Suprapubic skin (tissue), 4 donors: ENCODE data around the gene SFTPB. TPM values are rescaled to one million over a fixed set of nuclear protein-coding genes. Genes with fewer than 3 reads are reported as not detected.

Source experiments
- DNase-seq, 2 donors: peaks; one replicate each; pipeline ENCODE4 v3.0.0-alpha.2; 2019; ENCODE audit warnings: low spot score in 2 of 2
- H3K27ac ChIP-seq: fragments of 200-600 bp; sonication (generic); one replicate; pipeline ENCODE4 v1.5.1; 2019
- H3K27me3 ChIP-seq: fragments of 200-600 bp; sonication (generic); one replicate; pipeline ENCODE4 v1.5.1; 2019
- H3K36me3 ChIP-seq: fragments of 200-600 bp; sonication (generic); one replicate; pipeline ENCODE4 v1.5.1; 2019
- H3K4me1 ChIP-seq: fragments of 200-600 bp; sonication (generic); one replicate; pipeline ENCODE4 v1.5.1; 2019
- H3K4me3 ChIP-seq: fragments of 200-600 bp; sonication (generic); one replicate; pipeline ENCODE4 v1.5.1; 2019; ENCODE audit warnings: mild to moderate bottlenecking
- H3K9me3 ChIP-seq: fragments of 200-600 bp; sonication (generic); one replicate; pipeline ENCODE4 v1.5.1; 2019
- EP300 ChIP-seq: sonication (generic); formaldehyde crosslinking; IDR thresholded peaks from one replicate; pipeline ENCODE4 v1.6.1; 2017; ENCODE audit warnings: antibody characterized with exemption
- POLR2A ChIP-seq, 2 donors: fragments of 450-650 bp; IDR thresholded peaks; one replicate each; pipeline ENCODE4 v1.6.1; 2017; ENCODE audit warnings: antibody characterized with exemption in 2 of 2, mild to moderate bottlenecking in 2 of 2, moderate library complexity in 2 of 2
- POLR2AphosphoS5 ChIP-seq, 3 donors: sonication (generic); formaldehyde crosslinking; IDR thresholded peaks; one replicate each; pipeline ENCODE4 v1.6.1; 2017; ENCODE audit warnings: antibody characterized with exemption in 3 of 3
- WGBS: methylation state at CpG from one replicate; pipeline ENCODE4 v1.1.5; 2018; 5-methylcytosine and 5-hydroxymethylcytosine counted together
- total RNA-seq, 4 donors: library from RNA; depleted of rRNA; stranded (reverse); fragments of >200 nt; gene quantifications; one replicate each; pipeline ENCODE4 v1.1.0, GENCODE V29; 2016
- TF ChIP-seq, protein P1 (sequence below), 2 donors: fragments of 200-600 bp in 1 of 2; fragments of 450-650 bp in 1 of 2; sonication (generic) in 1 of 2; IDR thresholded peaks; one replicate each; pipeline ENCODE4 v1.5.1; 2016 to 2019; ENCODE audit warnings: antibody characterized with exemption in 2 of 2, mild to moderate bottlenecking in 1 of 2, moderate library complexity in 1 of 2

SFTPB gene
- total RNA-seq, 4 donors from 2014 or later: not detected

DNA sequence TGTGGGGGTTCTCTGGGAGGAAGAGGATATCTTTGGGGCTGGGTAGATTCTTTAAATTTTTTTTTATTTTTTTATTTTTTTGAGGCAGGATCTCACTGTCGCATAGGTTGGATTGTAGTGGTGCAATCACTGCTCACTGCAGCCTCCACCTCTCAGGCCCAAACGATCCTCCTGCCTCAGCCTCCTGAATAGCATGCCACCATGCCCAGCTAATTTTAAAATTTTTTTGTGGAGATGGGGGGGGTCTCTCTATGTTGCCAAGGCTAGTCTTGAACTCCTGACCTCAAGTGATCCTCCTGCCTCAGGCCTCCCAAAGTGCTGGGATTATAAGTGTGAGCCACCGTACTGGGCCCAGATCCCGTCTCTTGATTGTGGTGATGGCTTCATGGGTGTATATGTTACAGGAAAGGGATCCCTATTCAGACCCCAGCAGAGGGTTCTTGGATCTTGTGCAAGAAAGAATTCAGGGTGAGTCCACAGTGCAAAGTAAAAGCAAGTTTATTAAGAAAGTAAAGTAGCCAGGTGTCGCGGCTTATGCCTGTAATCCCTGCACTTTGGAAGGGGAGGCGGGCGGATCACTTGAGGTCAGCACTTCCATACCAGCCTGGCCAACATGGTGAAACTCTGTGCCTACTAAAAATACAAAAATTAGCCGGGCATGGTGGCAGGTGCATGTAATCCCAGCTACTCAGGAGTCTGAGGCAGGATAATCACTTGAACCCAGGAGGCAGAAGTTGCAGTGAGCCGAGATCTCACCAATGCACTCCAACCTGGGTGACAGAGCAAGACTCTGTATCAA is 54.1 kb downstream of the SFTPB start:
- Histone ChIP-seq H3K36me3 (peaks cover 8% of the 10 kb centered on the region), H3K4me1 (peaks cover 50% of the 10 kb centered on the region), H3K9me3 (no peaks in the 10 kb centered on the region), H3K4me3 (no peak overlapping the region), H3K27me3 (no peaks in the 10 kb centered on the region), H3K27ac (no peak overlapping the region)
- WGBS: 83% methylated on average over 10 of the region's 10 CpGs
- TF ChIP-seq EP300: no peak
- no peak for TF ChIP-seq POLR2A (IDR thresholded peaks at IDR 0.05)
- TF ChIP-seq, protein P1, sequence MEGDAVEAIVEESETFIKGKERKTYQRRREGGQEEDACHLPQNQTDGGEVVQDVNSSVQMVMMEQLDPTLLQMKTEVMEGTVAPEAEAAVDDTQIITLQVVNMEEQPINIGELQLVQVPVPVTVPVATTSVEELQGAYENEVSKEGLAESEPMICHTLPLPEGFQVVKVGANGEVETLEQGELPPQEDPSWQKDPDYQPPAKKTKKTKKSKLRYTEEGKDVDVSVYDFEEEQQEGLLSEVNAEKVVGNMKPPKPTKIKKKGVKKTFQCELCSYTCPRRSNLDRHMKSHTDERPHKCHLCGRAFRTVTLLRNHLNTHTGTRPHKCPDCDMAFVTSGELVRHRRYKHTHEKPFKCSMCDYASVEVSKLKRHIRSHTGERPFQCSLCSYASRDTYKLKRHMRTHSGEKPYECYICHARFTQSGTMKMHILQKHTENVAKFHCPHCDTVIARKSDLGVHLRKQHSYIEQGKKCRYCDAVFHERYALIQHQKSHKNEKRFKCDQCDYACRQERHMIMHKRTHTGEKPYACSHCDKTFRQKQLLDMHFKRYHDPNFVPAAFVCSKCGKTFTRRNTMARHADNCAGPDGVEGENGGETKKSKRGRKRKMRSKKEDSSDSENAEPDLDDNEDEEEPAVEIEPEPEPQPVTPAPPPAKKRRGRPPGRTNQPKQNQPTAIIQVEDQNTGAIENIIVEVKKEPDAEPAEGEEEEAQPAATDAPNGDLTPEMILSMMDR (IDR thresholded peaks at IDR 0.05): no peak
- no peak for TF ChIP-seq POLR2AphosphoS5 (IDR thresholded peaks at IDR 0.05)
- DNase-seq: no peak

DNA sequence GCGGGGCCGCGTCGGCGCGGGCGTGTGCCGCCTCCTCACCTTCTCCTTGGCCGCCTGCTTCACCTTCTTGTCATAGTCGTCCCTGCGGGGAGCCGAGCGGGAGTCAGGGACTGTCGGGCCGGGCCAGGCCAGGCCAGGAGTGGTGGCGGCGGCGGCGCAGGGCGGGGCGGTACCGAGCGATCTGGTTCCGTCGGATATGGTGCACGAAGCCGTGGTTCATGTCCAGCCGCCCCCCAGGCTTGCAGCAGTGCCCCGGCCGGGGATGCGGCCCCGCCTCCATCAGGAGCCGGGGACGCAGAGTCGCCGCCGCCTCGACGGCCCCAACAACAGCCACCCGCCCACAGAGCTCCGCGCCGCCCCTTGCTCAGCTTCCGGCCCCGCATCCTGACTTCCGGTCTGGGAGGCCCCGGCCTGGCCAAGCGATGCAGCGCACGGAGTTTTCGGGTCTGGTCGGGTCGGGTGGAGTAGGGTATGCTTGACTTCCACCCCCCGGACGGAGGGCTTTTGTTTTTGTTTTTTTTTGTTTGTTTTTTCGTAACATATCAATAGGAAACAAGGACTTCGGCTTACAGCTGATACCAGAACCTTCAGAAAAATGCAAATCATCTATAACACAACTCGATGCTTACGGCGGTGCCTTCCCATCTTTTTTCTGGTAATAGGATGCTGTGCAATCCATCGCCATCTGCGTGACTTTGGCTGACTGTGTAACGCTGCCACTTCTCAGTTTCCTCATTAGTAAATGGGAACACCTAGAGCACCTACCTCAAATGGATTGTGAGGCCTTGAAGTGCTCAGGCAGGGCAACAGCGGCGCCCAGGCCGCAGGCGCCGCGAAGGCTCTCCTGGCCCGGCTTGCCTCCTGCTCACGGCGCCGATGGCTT is 56.1 kb downstream of the SFTPB start, which contains the start of gene C2orf68:
Gene C2orf68, minus strand, starts transcription at position 362 of the 883 bp plus-strand sequence. Its CDS starts 82 bp downstream, at position 280.
- Histone ChIP-seq H3K27ac (peak within 1 kb of the TSS; percentile 94), H3K27me3 (no peaks in the 10 kb centered on the region), H3K4me3 (peak within 1 kb of the TSS; percentile 92), H3K36me3 (peaks cover 23% of the 10 kb centered on the region), H3K4me1 (peaks cover 44% of the 10 kb centered on the region), H3K9me3 (no peaks in the 10 kb centered on the region)
- WGBS: 9% methylated on average over 47 of the region's 73 CpGs
- peak; percentile 95 to 97 for DNase-seq
- TF ChIP-seq EP300 (no peak), POLR2A (IDR thresholded peaks at IDR 0.05) (peak in 1 of 2 donors; percentile 48), POLR2AphosphoS5 (IDR thresholded peaks at IDR 0.05) (peak in 1 of 3 donors; percentile 56)

DNA sequence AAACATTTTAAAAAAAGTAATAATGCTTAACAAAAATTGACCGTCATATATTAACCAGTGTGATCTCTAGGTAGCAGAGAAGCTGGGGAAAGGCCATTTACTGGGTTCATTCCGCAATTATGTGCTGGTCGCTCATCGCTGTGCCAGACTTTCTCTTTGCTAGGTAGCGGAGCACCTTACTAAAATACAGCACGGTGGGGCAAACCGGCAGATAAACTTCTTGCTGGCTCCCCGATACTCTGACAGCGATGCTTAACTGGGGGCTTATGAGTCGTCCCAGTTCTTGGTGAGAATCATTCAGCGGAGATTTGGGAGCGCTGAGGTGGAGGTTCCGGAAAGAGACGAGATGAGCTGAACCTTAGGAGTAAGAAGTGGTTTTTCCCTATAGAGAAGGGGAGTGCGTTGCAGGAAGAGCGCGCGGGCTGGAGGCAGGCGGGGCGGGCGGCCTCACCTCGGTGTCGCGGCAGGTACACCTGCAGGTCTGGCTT is 56.7 kb downstream of the SFTPB start:
- 3% methylated on average over 22 of the region's 24 CpGs for WGBS
- Histone ChIP-seq H3K27me3 (no peaks in the 10 kb centered on the region), H3K9me3 (no peaks in the 10 kb centered on the region), H3K4me3 (peak overlapping the region; percentile 92), H3K27ac (peak overlapping the region; percentile 94), H3K4me1 (peaks cover 44% of the 10 kb centered on the region), H3K36me3 (peaks cover 26% of the 10 kb centered on the region)
- TF ChIP-seq POLR2AphosphoS5 (IDR thresholded peaks at IDR 0.05): no peak
- TF ChIP-seq EP300: no peak
- TF ChIP-seq, protein P1 (IDR thresholded peaks at IDR 0.05): no peak
- TF ChIP-seq POLR2A (IDR thresholded peaks at IDR 0.05): no peak
- DNase-seq: no peak

Other genes starting within 250 kb of the SFTPB start
- gene SH2D6, start 249.5 kb downstream of the SFTPB start, total RNA-seq: not detected
- 100 to 1,000 TPM; 153 to 234 (median 167) TPM for gene MAT2A, start 129.0 kb downstream of the SFTPB start, total RNA-seq
- 10 to 100 TPM; 23.2 to 38.9 (median 27.7) TPM for gene GGCX, start 106.7 kb downstream of the SFTPB start, total RNA-seq
- gene VAMP8, start 90.6 kb downstream of the SFTPB start, total RNA-seq: 100 to 1,000 TPM in 1 of 4 donors, 10 to 100 TPM in 3; 85.5 to 123 (median 96.0) TPM
- gene VAMP5, start 83.8 kb downstream of the SFTPB start, total RNA-seq: 10 to 100 TPM in 2 of 4 donors, 1 to 10 TPM in 2; 7.9 to 24.1 (median 14.0) TPM
- 100 to 1,000 TPM in 3 of 4 donors, 10 to 100 TPM in 1; 89.9 to 127 (median 110) TPM for gene RNF181, start 72.5 kb downstream of the SFTPB start, total RNA-seq
- gene TMEM150A, start 65.5 kb downstream of the SFTPB start, total RNA-seq: 10 to 100 TPM; 13.1 to 15.0 (median 14.1) TPM
- 10 to 100 TPM; 15.8 to 28.1 (median 18.3) TPM for gene C2orf68, start 56.1 kb downstream of the SFTPB start, total RNA-seq
- 10 to 100 TPM; 38.2 to 44.0 (median 40.4) TPM for gene USP39, start 52.0 kb downstream of the SFTPB start, total RNA-seq
- 1 to 10 TPM in 3 of 4 donors, not detected in 1; 1.6 to 4.8 (median 1.9) TPM for gene GNLY, start 26.2 kb upstream of the SFTPB start, total RNA-seq
- 10 to 100 TPM in 3 of 4 donors, 1 to 10 TPM in 1; 9.7 to 30.3 (median 27.3) TPM for gene ATOH8, start 85.8 kb upstream of the SFTPB start, total RNA-seq
- gene ST3GAL5, start 220.8 kb upstream of the SFTPB start, total RNA-seq: 10 to 100 TPM in 3 of 4 donors, 1 to 10 TPM in 1; 9.5 to 17.8 (median 14.8) TPM